CD4-positive, alpha-beta T cell (primary cell): ENCODE data around the gene PUS3. TPM values are rescaled to one million over a fixed set of nuclear protein-coding genes. Genes with fewer than 3 reads are reported as not detected.

Source experiments
- ATAC-seq: fragments of 200-7000 bp; cut with Tn5 transposase; one replicate; pipeline ENCODE4 v1.10.0; 2022; ENCODE audit warnings: mild to moderate bottlenecking; ENCODE audit not compliant: poor library complexity
- CTCF ChIA-PET: fragments of 350-600 bp; sonication (Branson Sonifier 250); formaldehyde crosslinking; loops from one replicate; lab custom pipeline; 2021; ENCODE audit warnings: antibody characterized with exemption, inconsistent platforms; lab: Charles Lee
- POLR2A ChIA-PET: fragments of 350-600 bp; sonication (Branson Sonifier 250); formaldehyde crosslinking; loops from one replicate; lab custom pipeline; 2021; ENCODE audit warnings: antibody characterized with exemption, inconsistent platforms; lab: Charles Lee
- DNase-seq, 14 experiments: peaks; one replicate each; pipeline ENCODE4 v3.0.0-alpha.2; 2013 to 2020; ENCODE audit warnings: mixed read lengths in 2 of 14
- H3K27ac ChIP-seq, 2 donors: one replicate each; pipeline versions ENCODE4 v1.5.1 to v1.7.0; 2013; ENCODE audit warnings: low read length in 2 of 2, low read depth in 1 of 2, mild to moderate bottlenecking in 1 of 2
- H3K27me3 ChIP-seq, 2 experiments: 1 replicate in 1 of 2; 2 replicates in 1 of 2; pipeline versions ENCODE4 v1.6.1 to v1.7.0; 2013; ENCODE audit warnings: low read length in 2 of 2, control low read depth in 1 of 2, mild to moderate bottlenecking in 1 of 2, moderate library complexity in 1 of 2; ENCODE audit not compliant: insufficient read depth in 2 of 2, control insufficient read depth in 1 of 2
- H3K36me3 ChIP-seq: one replicate; pipeline ENCODE4 v1.6.1; 2013; ENCODE audit warnings: low read length, control low read depth; ENCODE audit not compliant: insufficient read depth
- H3K4me1 ChIP-seq: one replicate; pipeline ENCODE4 v1.6.1; 2013; ENCODE audit warnings: low read length, control low read depth; ENCODE audit not compliant: insufficient read depth
- H3K4me3 ChIP-seq: one replicate; pipeline ENCODE4 v1.5.1; 2013; ENCODE audit warnings: mild to moderate bottlenecking, low read length, moderate library complexity
- H3K9me3 ChIP-seq, 2 experiments: 1 replicate in 1 of 2; 2 replicates in 1 of 2; pipeline versions ENCODE4 v1.6.1 to v1.7.0; 2013; ENCODE audit warnings: low read length in 2 of 2, mild to moderate bottlenecking in 2 of 2, control low read depth in 1 of 2, moderate library complexity in 1 of 2; ENCODE audit not compliant: control insufficient read depth in 1 of 2, insufficient read depth in 1 of 2
- H3K27ac Mint-ChIP-seq: one replicate; pipeline ENCODE4 v1.8.0; 2020; ENCODE audit warnings: mixed read lengths
- H3K27me3 Mint-ChIP-seq: one replicate; pipeline ENCODE4 v1.8.0; 2021; ENCODE audit warnings: mixed read lengths
- H3K36me3 Mint-ChIP-seq: one replicate; pipeline ENCODE4 v1.8.0; 2021; ENCODE audit warnings: low read depth, mixed read lengths
- H3K4me1 Mint-ChIP-seq: one replicate; pipeline ENCODE4 v1.8.0; 2021; ENCODE audit warnings: low read depth, mixed read lengths
- H3K4me3 Mint-ChIP-seq: one replicate; pipeline ENCODE4 v1.8.0; 2020; ENCODE audit warnings: mild to moderate bottlenecking, mixed read lengths
- H3K9me3 Mint-ChIP-seq: one replicate; pipeline ENCODE4 v1.8.0; 2020; ENCODE audit warnings: mixed read lengths
- CTCF ChIP-seq: fragments of 200-600 bp; IDR thresholded peaks from one replicate; pipeline ENCODE4 v1.8.0; 2022; ENCODE audit warnings: antibody characterized with exemption, mild to moderate bottlenecking
- intact Hi-C, 2 experiments: fragments of 100-400 bp; cut with DNase I in 1 of 2; cut with micrococcal nuclease in 1 of 2; formaldehyde crosslinking; loops; one replicate each; pipeline versions ENCODE4 v1.15.1 to v1.9.0; 2023 to 2025; cut with DNase I, micrococcal nuclease
- total RNA-seq, 174 experiments: library from RNA in 2 of 174; stranded (reverse) in 2 of 174; gene quantifications; one replicate each; pipeline ENCODE4 v1.2.3 and lab custom pipeline; 2021 to 2026

Gene PUS3
- total RNA-seq, 2 experiments from 2014 or later: 6.0 to 7.3 TPM

- ChIA-PET CTCF (no interaction called here), POLR2A (no interaction called here)
- Mint-ChIP-seq H3K36me3 (no peaks in the 10 kb centered on the region), H3K27me3 (no peaks in the 10 kb centered on the region), H3K27ac (no peak overlapping the region), H3K4me3 (no peak overlapping the region), H3K9me3 (no peaks in the 10 kb centered on the region), H3K4me1 (no peaks in the 10 kb centered on the region)
- H3K4me1 ChIP-seq: no peaks in the 10 kb centered on the region
- ATAC-seq (no peak), DNase-seq (no peak)
- H3K27me3 ChIP-seq: no peaks in the 10 kb centered on the region
- no peaks in the 10 kb centered on the region for H3K36me3 ChIP-seq
- no peak overlapping the region for H3K27ac ChIP-seq
- H3K4me3 ChIP-seq: no peak overlapping the region
- H3K9me3 ChIP-seq: no peaks in the 10 kb centered on the region
- intact Hi-C loops: no loop called here
- no peak for TF ChIP-seq CTCF
Measured at GRCh38 chr11:125948278-125949051, 45.5 kb upstream of the PUS3 start.

- Histone ChIP-seq H3K27ac (no peak overlapping the region), H3K9me3 (no peaks in the 10 kb centered on the region), H3K36me3 (no peaks in the 10 kb centered on the region), H3K27me3 (peaks cover 0 to 3% of the 10 kb centered on the region in 2 experiments), H3K4me1 (no peaks in the 10 kb centered on the region), H3K4me3 (no peak overlapping the region)
- no peak overlapping the region for H3K27ac Mint-ChIP-seq
- POLR2A ChIA-PET: no interaction called here
- CTCF ChIA-PET: no interaction called here
- H3K4me3 Mint-ChIP-seq: no peak overlapping the region
- intact Hi-C loops: no loop called here
- DNase-seq (no peak), ATAC-seq (no peak)
- no peaks in the 10 kb centered on the region for H3K4me1 Mint-ChIP-seq
- H3K36me3 Mint-ChIP-seq: no peaks in the 10 kb centered on the region
- no peak for TF ChIP-seq CTCF
- no peaks in the 10 kb centered on the region for H3K27me3 Mint-ChIP-seq
- no peaks in the 10 kb centered on the region for H3K9me3 Mint-ChIP-seq
Measured at GRCh38 chr11:125947419-125948277, 44.6 kb upstream of the PUS3 start.

- Mint-ChIP-seq H3K27me3 (no peaks in the 10 kb centered on the region), H3K9me3 (no peaks in the 10 kb centered on the region), H3K4me3 (no peak overlapping the region), H3K36me3 (no peaks in the 10 kb centered on the region), H3K4me1 (peaks cover 6% of the 10 kb centered on the region), H3K27ac (no peak overlapping the region)
- H3K4me1 ChIP-seq: peaks cover 6% of the 10 kb centered on the region
- POLR2A ChIA-PET: no interaction called here
- no peak for TF ChIP-seq CTCF
- DNase-seq: no peak
- no peaks in the 10 kb centered on the region for H3K36me3 ChIP-seq
- H3K27me3 ChIP-seq: peaks cover 0 to 3% of the 10 kb centered on the region in 2 experiments
- no peak overlapping the region for H3K27ac ChIP-seq
- no peaks in the 10 kb centered on the region for H3K9me3 ChIP-seq
- no peak for ATAC-seq
- intact Hi-C loops: no loop called here
- CTCF ChIA-PET: no interaction called here
- no peak overlapping the region for H3K4me3 ChIP-seq
Measured at GRCh38 chr11:125946712-125947418, 43.9 kb upstream of the PUS3 start.
